ENCODE results near the gene NMRK1.

Gene NMRK1

DNA sequence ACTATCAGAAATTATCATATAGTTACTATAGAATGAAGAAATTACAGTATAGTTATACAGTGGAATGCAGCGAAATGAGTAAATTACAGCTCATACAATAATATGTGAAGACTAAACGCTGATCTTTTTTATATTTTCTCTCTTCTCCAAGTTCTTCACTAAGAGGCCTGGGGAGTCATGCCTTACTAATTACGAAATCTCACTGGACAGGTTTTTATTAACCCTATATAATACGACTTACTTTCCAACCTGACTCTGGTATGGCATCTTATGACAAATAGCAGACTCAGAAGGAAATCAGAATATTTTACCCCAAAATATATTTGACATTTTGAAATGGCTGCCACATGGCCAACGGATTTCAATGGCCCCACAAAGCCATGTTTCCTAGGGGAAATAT is 68.9 kb downstream of the NMRK1 start:
- H3K9me3 ChIP-seq, result no peaks in the 10 kb centered on the region
- no peaks in the 10 kb centered on the region for H3K27me3 ChIP-seq
- no peak overlapping the region for H3K4me3 ChIP-seq (ENCODE audit: low read depth in 1 of 2, low read length in 1 of 2)
- peaks cover 6 to 8% of the 10 kb centered on the region in 2 experiments for H3K4me1 ChIP-seq (ENCODE audit: control insufficient read depth in 1 of 2, insufficient read depth in 1 of 2, low read depth in 1 of 2, low read length in 1 of 2)
- TF ChIP-seq, protein P1, sequence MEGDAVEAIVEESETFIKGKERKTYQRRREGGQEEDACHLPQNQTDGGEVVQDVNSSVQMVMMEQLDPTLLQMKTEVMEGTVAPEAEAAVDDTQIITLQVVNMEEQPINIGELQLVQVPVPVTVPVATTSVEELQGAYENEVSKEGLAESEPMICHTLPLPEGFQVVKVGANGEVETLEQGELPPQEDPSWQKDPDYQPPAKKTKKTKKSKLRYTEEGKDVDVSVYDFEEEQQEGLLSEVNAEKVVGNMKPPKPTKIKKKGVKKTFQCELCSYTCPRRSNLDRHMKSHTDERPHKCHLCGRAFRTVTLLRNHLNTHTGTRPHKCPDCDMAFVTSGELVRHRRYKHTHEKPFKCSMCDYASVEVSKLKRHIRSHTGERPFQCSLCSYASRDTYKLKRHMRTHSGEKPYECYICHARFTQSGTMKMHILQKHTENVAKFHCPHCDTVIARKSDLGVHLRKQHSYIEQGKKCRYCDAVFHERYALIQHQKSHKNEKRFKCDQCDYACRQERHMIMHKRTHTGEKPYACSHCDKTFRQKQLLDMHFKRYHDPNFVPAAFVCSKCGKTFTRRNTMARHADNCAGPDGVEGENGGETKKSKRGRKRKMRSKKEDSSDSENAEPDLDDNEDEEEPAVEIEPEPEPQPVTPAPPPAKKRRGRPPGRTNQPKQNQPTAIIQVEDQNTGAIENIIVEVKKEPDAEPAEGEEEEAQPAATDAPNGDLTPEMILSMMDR (IDR thresholded peaks at IDR 0.05), result no peak
- no peaks in the 10 kb centered on the region for H3K36me3 ChIP-seq
- H3K27ac ChIP-seq, result no peak overlapping the region

DNA sequence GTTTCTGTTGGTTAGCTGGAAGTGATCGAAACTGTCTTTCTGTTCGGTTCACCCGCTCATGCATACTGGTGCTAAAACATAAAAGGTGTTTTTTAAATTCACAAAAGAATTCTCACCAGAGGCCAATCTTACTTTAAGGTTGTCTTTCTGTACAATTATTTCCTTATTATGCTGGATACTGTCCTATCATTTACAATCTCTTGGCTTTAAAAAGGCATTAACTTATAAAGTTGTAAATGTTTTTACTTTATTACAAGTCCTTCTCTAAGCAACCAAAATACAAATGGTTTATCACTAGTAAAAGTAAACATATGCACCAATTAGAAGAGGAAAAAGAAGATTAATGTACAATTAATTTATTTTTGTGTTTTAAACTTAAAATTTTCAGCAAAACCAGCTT is 70.6 kb downstream of the NMRK1 start:
- TF ChIP-seq, protein P1 (IDR thresholded peaks at IDR 0.05), result no peak
- H3K4me1 ChIP-seq (ENCODE audit: control insufficient read depth in 1 of 2, insufficient read depth in 1 of 2, low read depth in 1 of 2, low read length in 1 of 2), result peaks cover 6 to 8% of the 10 kb centered on the region in 2 experiments
- H3K4me3 ChIP-seq (ENCODE audit: low read depth in 1 of 2, low read length in 1 of 2), result no peak overlapping the region
- H3K9me3 ChIP-seq, result no peaks in the 10 kb centered on the region
- no peaks in the 10 kb centered on the region for H3K36me3 ChIP-seq
- no peak overlapping the region for H3K27ac ChIP-seq
- no peaks in the 10 kb centered on the region for H3K27me3 ChIP-seq

DNA sequence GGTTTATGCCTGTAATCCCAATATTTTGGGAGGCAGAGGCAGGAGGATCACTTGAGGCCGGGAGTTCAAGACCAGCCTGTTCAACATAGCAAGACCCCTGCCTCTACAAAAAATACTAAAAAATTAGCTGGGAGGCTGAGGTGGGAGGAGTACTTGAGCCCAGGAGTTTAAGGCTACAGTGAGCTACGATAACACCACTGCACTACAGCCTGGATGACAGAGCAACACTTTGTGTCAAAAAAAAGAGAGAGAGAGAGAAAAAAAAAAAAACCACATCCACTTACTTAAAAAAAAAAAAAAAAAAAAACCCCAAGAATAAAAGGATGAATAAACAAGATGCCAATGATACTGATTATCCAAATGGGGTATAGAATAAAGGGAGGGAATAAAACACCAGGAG is 74.2 kb downstream of the NMRK1 start:
- no peaks in the 10 kb centered on the region for H3K36me3 ChIP-seq
- H3K27me3 ChIP-seq, result no peaks in the 10 kb centered on the region
- no peaks in the 10 kb centered on the region for H3K4me1 ChIP-seq (ENCODE audit: control insufficient read depth in 1 of 2, insufficient read depth in 1 of 2, low read depth in 1 of 2, low read length in 1 of 2)
- no peaks in the 10 kb centered on the region for H3K9me3 ChIP-seq
- TF ChIP-seq, protein P1 (IDR thresholded peaks at IDR 0.05), result no peak
- H3K27ac ChIP-seq, result no peak overlapping the region
- H3K4me3 ChIP-seq (ENCODE audit: low read depth in 1 of 2, low read length in 1 of 2), result no peak overlapping the region

All from neutrophil (primary cell).